ENCODE data around the gene GSTCD.
"Not testable (repeated sequence)": the region's sequence is repeated elsewhere in the genome, so short reads cannot be mapped to it uniquely, and the experiment has no call there.

GSTCD gene

DNA sequence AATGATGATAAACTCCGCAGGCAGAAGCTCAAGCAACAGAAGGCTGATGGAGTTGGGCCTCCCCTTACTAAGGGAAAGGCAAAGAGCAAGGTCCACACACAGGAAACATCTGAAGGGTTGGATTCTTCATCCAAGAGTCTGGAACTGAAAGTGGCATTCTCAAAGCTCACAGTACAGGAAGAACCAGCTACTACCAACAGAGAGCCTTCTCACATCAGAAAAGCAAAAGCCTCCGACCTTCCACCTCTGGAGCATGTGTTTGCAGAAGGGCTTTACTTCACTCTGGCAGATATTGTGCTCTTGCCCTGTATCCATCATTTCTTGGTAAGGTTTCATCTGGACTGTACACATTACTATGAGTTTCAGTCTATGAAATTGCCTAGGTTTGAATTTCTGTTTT lies 10.6 kb downstream of the GSTCD start:
- DNase-seq, result no peak

DNA sequence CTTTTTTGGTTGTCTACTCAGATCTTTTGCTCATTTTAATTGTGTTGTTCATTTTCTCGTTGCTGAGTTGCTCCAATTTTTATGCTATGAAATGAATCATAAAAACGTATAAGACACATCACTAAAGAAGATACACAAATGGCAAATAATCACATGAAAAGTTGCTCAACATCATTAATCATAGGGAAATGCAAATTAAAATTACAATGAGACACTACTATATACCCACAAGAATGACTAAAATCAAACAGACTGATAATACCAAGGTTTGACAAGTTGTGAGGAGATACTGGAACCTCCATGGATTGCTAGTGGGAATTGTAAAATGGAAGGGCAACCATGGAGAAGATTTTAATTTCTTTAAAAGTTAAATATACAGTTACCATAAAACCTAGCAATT lies 17.0 kb downstream of the GSTCD start:
- DNase-seq, result no peak

DNA sequence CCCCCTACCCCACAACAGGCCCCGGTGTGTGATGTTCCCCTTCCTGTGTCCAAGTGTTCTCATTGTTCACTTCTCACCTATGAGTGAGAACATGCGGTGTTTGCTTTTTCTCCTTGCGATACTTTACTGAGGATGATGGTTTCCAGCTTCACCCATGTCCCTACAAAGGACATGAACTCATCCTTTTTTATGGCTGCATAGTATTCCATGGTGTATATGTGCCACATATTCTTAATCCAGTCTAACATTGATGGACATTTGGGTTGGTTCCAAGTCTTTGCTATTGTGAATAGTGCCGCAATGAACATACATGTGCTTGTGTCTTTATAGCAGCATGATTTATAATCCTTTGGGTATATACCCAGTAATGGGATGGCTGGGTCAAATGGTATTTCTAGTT lies 21.3 kb downstream of the GSTCD start:
- DNase-seq, result not testable (repeated sequence)

DNA sequence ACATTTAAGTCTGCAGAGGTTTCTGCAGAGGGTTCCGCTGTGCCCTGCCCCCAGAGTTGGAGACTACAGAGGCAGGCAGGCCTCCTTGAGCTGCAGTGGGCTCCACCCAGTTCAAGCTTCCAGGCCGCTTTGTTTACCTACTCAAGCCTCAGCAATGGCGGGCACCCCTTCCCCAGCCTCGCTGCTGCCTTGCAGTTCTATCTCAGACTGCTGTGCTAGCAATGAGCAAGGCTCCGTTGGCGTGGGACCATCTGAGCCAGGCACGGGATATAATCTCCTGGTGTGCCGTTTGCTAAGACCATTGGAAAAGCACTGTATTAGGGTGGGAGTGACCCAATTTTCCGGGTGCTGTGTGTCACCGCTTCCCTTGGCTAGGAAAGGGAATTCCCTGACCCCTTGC lies 26.6 kb downstream of the GSTCD start:
- DNase-seq, result not testable (repeated sequence)

DNA sequence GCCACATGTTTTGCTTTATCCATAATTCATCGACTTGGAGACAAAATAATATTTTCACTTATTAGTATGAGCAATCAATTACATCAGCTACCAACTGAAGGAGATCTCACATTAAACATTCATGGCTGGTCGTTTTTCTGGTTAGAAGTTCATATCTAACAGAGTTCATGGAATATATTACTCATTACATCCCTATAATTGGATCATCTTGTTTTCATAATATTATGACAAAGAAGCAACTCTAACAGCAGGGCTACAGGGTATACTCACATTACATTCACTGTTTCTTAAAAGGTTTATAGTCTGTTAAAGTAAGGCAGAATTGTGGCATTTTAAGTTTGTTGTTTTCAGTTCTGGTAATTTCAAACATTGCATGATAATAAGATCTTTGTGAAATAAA lies 33.0 kb downstream of the GSTCD start:
- no peak for DNase-seq

DNA sequence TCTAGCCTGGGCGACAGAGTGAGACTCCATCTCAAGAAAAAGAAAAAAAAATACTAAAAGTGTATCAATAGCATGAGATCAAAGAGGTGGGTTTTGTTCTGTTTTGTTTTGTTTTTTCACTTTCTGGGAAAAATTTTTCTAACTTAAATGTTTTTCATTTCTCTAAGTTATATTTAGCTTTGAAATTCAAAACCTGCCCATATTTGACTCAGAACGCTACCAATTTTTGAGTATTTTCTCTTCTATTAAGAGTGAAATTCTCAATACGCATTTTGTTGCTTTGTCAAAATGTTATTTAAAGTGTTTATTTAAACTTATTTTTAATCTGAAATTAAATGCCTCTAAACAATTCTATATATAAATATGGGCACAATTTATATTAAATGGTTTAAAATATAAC lies 39.6 kb downstream of the GSTCD start:
- DNase-seq, result no peak

DNA sequence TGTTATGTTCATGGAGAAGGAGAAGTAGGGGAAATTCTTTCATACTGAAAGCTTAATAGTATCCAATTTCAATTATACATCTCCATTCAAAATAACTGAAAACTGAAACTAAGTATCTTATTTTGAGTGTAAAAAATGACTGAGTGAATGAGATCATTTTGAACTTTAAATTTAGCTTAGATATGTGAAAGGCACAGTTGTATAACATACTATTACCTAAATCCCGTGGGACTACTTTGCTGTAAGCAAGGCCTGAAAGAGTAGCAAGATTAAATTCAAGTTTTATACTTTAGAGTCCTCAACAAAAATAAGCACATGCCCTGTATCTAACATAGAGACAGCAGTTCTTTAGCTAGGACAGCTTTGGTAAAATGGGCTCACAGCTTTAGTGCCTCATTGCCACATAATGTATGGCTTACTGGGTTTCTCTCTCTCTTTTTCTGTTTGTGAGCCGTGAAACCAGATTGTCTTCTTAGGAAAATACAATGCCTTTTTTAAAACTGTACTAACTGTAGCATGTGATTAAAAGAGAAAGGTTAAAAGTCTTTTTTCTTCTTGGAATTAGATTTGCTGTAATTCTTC lies 43.2 kb downstream of the GSTCD start:
- no peak for DNase-seq

DNA sequence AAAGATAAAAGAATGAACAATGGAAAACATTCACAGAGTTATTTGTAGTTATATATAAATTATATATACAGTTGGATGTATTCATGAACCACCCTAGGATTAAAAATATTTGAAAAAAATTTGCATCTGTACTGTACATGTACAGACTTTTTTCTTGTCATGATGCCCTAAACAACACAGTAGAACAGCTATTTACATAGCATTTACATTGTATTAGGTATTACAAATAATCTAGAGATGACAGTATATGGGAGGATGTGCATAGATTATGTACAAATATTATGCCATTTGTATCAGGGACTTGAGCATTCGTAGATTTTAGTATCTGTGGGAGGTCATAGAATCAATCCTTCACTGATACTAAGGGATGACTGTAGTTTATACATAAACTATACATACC lies 44.8 kb downstream of the GSTCD start:
- no peak for DNase-seq

DNA sequence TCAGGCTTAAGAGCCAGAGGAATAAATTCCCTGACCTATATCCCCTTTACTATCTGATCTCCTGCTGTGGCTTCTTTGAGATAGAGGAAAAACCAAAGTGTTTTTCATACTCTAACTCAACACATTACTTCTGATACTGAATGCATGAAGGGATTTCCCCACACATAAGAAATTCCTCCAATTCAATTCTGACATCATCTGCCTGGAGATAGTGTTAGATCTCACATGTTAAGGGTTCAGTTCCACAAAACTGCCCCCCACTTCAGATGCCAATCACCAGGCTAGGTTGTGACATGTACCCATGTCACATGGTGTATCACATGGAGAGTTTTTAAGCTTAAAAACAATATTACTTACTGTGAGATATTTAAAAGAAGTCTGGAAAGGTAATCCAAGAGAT lies 46.8 kb downstream of the GSTCD start:
- no peak for DNase-seq

DNA sequence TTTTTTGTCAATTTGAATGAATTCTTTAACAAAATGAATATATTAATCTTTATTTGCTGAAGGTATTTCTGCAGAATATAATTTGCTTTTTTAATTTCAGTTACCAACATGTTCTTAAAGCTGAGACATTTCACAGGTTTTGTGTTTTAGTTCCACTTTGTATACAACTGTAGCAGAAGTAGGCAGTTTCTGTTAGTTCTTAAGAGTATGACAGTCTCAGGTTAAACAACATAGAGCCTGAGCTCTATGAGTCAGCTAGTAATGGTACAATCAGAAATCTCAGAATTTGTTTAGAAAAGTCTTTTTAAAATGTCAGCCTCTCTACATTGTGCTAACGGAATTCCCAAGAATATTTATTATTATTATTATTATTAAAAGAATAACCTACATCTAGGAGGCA lies 50.4 kb downstream of the GSTCD start:
- no peak for DNase-seq

DNA sequence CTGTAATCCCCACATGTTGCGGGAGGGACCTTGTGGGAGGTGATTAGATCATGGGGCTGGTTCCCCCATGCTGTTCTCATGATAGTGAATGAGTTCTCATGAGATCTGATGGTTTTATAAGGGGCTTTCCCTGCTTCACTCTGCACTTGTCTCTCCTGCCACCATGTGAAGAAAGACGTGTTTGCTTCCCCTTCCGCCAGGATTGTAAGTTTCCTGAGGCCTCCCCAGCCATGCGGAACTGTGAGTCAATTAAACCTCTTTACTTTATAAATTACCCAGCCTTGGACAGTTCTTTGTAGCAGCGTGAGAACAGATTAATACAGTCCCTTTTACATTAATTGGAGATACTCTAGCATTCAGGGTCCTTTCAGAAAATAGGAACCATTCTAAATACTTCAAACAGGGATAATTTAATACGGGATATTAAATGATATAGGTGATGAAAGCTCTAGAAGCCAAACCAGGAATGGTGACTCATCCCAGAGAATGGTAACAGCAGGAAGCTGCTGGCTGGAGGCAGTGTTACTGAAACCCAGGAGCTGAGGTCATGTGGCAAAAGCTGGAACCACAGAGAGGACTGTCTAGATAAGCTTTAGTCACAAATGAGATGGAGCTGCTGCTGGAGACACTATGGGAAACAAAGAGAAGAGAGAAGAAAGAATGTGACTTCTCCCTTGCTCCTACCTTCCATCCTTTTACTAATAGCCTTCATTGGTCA lies 57.3 kb downstream of the GSTCD start:
- DNase-seq, result no peak

DNA sequence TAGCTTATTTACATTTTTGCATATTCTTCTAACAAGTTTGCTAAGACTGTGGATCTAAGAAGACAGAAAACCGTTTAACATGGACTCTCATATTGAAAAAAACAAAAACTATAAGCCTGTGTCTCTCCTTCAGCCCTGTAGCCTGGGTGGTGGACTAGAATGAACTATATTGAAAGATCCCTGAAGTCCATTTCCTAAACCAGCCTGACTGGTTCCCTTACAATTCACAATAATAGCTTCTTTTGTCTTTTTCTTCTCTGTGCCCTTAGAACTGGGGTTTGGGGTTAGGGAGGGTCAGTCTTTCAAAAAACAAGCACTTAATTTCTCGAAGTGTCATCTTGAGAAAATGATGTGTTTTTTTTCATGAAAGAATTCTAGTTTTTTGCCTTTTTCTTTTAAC lies 59.0 kb downstream of the GSTCD start:
- DNase-seq, result no peak

DNA sequence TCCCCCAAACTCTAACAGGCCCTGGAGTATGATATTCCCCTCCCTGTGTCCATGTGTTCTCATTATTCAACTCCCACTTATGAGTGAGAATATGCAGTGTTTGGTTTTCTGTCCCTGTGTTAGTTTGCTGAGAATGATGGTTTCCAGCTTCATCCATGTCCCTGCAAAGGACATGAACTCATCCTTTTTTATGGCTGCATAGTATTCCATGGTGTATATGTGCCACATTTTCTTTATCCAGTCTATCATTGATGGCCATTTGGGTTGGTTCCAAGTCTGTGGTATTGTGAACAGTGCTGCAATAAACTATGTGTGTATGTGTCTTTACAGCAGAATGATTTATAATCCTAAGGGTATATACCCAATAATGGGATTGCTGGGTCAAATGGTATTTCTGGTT lies 61.9 kb downstream of the GSTCD start:
- not testable (repeated sequence) for DNase-seq

DNA sequence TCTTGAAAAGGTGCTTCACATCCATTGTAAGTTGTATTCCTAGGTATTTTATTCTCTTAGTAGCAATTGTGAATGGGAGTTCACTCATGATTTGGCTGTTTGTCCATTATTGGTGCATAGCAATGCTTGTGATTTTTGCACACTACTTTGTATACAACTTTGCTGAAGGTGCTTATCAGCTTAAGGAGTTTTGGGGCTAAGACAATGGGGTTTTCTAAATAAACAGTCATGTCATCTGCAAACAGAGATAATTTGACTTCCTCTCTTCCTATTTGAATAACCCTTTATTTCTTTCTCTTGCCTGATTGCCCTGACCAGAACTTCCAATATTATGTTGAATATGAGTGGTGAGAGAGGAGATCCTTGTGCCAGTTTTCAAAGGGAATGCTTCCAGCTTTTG lies 63.5 kb downstream of the GSTCD start:
- DNase-seq, result not testable (repeated sequence)

DNA sequence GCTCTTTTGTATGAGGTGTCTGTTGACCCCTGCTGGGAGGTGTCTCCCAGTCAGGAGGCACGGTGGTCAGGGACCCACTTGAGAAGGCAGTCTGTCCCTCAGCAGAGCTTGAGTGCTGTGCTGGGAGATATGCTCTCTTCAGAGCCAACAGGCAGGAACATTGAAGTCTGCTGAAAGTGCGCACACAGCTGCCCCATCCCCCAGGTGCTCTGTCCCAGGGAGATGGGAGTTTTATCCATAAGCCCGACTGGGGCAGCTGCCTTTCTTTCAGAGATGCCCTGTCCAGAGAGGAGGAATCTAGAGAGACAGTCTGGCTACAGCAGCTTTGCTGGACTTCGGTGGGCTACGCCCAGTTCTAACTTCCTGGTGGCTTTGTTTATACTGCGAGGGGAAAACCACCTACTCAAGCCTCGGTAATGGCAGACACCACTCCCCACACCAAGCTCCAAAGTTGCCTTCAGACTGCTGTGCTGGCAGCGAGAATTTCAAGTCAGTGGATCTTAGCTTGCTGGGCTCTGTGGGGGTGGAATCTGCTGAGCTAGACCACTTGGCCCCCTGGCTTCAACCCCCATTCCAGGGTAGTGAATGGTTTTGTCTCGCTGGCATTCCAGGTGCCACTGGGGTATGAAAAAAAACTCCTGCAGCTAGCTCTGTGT lies 67.3 kb downstream of the GSTCD start:
- not testable (repeated sequence) for DNase-seq

DNA sequence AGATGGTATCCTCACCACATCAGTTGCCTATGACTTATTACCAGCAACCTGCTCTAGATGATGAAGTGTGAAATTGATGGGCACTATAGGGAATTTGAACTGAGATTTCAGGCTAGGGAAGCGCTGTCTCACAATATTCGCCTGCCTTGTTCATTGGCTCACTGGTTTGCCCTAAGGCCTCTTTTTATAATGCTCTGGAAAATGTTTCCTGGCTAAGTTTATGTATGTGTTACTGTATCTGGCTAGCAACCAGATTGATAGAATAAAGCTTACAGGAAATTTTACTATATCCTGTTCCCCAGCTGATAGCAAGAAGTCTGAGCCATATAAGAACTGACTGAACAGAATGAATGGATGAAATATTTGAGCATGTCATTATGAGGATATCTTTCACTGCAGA lies 71.6 kb downstream of the GSTCD start:
- DNase-seq, result no peak

DNA sequence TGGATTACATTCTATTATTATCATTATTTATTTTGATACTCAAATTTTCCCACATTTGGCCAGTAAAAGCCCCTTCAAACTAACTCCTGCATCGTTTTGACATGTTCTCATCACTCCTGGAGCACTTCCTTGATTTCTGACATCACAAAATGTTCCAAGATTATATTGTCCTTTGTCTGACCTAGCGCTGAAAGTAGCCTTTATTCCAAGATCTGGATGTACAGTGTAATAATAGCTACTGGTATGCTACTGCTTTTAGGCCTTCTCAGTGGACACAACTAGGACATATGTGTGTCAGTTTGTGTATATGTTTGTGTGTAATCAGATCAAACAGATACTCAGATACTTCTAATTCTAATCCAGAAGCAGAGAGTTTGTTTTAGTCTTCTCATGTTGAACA lies 76.2 kb downstream of the GSTCD start:
- no peak for DNase-seq

DNA sequence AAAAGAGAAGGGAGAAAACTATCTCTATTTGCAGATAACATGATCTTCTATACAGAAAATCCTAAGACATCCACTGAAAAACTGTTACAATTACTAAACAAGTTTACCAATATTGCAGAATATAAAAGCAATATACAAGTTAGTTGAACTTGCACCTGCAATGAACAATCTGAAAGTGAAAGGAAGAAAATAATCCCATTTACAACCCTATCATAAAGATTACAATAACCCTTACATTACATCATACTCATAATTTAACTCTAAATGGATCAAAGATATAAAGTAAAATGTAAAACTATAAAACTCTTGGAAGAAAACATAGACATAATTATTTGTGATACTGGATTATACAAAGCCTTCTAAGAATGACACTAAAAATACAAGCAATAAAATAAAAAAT lies 77.2 kb downstream of the GSTCD start:
- no peak for DNase-seq

DNA sequence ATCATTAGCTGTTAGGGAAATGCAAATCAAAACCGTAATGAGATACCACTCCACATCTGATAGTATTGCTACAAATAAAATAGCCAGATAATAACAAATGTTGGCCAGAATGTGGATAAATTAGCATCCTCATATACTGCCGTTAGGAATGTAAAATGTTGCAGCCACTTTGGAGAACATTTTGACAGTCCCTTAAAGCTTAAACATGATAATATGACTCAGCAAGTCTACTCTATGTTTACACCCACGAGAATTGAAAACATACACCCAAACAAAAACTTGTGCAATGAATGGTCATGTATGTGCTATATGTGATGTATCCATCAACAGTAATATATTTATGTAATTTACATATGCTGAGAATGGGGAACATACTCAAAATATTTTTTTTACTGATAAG lies 78.2 kb downstream of the GSTCD start:
- DNase-seq, result no peak

DNA sequence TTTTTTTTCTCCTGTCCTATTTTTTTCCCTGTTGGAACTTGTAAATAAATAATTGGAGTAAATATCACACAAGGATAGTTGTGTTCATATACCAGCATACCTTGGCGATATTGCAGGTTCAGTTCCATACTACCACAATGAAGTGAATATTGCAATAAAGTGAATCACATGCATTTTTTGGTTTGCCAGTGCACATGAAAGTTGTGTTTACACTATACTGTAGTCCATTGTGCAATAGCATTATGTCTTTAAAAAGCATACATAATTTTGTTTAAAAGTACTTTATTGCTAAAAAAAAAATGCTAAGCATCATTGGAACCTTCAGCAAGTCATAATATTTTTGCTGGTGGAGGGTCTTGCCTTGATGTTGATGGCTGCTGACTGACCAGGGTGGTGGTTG lies 88.6 kb downstream of the GSTCD start:
- DNase-seq, result no peak

DNA sequence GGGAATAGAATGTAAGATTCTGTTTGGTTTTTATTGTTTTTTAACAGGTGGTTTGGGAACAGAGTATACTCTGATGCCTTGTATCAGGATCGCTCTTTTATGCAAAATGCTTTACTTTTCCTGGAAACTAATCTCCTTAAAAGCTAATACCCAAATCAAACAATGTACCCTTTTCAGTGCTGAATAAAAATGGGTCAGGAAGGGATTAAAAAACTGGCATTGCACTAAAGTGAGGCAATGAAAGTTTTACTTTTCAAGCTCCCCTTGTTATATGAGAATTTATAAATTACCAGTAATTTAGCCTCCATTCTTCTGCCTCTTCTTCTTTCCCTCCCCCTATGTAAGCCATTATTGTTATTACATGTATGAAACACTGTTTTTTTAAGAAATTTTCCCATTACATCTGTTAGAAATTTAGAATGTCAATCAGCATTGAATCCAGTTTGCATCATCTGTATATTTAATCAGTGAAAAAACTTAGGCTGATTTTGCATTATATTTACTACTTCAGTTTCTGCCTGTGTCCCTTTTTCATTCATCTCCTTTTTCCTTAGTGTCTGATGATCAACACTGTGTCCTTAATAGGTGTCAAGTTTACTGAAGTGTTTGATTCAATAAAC lies 97.0 kb downstream of the GSTCD start:
- no peak for DNase-seq

DNA sequence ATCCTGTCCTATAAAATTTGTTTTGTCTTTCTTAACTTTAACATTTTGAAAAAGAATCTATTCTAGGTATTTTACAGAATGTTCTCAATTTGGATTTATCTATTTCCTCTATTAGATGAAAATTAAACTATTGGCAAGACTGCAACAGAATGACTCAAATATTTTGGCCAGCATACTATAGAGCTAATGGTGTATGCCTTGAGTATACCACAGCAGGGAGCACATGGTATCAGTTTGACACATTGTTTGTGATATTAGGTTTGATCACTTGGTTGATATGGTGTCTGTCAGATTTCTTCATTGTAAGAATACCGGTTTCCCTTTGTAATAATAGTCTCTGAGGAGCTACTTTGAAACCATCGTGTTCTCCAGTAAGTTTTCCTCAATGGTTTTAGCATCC lies 98.9 kb downstream of the GSTCD start:
- DNase-seq, result no peak

DNA sequence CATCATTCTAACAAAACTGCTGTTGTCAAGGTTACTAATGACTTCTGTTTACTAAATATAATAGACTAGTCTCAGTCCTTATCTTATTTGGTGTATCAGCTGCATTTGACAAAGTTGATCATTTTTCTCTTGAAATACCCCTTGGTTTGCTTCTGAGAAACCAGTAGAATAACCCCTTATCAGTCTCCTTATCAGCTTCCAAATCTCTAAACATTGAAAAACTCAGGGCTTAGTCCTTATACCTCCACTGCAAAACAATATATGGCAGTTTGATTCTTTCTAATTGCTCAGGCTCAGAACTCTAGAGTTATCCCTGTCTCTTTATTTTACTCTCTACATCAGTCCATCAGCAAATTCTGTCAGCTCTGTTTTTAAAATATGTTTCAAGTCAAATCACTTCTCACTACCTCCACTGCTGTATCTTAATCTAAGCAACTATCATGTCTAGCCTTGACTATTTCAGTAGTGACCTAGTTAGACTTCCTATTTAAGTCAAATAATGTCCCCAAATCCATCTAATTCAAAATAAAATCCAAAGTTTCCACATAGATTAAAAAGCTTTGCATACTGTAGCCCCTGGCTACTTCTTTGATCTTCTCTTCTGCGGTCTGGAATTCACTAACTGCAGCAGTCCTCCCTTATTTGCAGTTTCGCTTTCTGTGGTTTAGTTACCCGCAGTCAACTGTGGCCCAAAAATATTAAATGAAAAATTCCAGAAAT lies 99.6 kb downstream of the GSTCD start:
- DNase-seq, result no peak

DNA sequence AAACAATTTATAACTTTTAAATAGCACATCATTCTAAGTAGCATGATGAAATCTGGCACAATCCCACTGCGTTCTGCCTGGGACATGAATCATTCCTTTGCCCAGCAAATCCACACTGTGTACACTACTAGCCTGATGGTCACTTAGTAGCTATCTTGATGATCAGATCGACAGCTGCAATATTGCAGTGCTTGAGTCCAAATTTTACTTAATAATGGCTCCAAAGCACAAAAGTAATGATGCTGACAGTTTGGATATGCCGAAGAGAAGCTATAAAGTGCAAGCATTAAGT lies 100.1 kb downstream of the GSTCD start:
- no peak for DNase-seq
